ENCODE results near the gene CWF19L2. TPM values are rescaled to one million over a fixed set of nuclear protein-coding genes. Genes with fewer than 3 reads are reported as not detected.
A peak's percentile ranks its signal among the peaks of the same experiment; 100 is the strongest.

The CWF19L2 gene
- total RNA-seq, 2 donors from 2014 or later: 21.1 to 27.4 TPM

- no peak overlapping the region for H3K27ac Mint-ChIP-seq
- H3K9me3 Mint-ChIP-seq: peaks cover 25% of the 10 kb centered on the region
- no peaks in the 10 kb centered on the region for H3K27me3 ChIP-seq (ENCODE audit: control insufficient read depth, insufficient read depth, low read length, poor library complexity, severe bottlenecking)
- peaks cover 22% of the 10 kb centered on the region for H3K9me3 ChIP-seq (ENCODE audit: control insufficient read depth, low read length)
- peaks cover 21% of the 10 kb centered on the region for H3K36me3 Mint-ChIP-seq (ENCODE audit: low read depth)
- H3K9ac ChIP-seq (ENCODE audit: extremely low read depth, low read length, poor library complexity, severe bottlenecking): no peak overlapping the region
- no peaks in the 10 kb centered on the region for H3K27me3 Mint-ChIP-seq (ENCODE audit: insufficient read depth)
- H3K36me3 ChIP-seq (ENCODE audit: control insufficient read depth, insufficient read depth, low read length): peaks cover 16% of the 10 kb centered on the region
- 90% methylated on average over 1 of the region's 1 CpG; no CpG with 5 or more reads in 1 of the 2 experiments for WGBS, 2 experiments (ENCODE audit: insufficient coverage in 1 of 2, insufficient read length in 1 of 2)
- no peak for DNase-seq
- TF ChIP-seq CTCF (conservative IDR thresholded peaks at IDR 0.05): no peak
- no peaks in the 10 kb centered on the region for H3K4me1 Mint-ChIP-seq
- H3K27ac ChIP-seq (ENCODE audit: low read depth, low read length): no peak overlapping the region
- H3K4me3 Mint-ChIP-seq: no peak overlapping the region
- H3K4me1 ChIP-seq (ENCODE audit: control insufficient read depth, insufficient read depth, low read length): no peaks in the 10 kb centered on the region
- no peak overlapping the region for H3K4me3 ChIP-seq (ENCODE audit: low read length)
Observed at GRCh38 chr11:107316426-107316825, 141.2 kb downstream of the CWF19L2 start.

GRCh38 chr11:107307991-107308390, 149.6 kb downstream of the CWF19L2 start:
- H3K9ac ChIP-seq (ENCODE audit: extremely low read depth, low read length, poor library complexity, severe bottlenecking): no peak overlapping the region
- no peak for TF ChIP-seq CTCF (conservative IDR thresholded peaks at IDR 0.05)
- no peaks in the 10 kb centered on the region for H3K9me3 ChIP-seq (ENCODE audit: control insufficient read depth, low read length)
- H3K27ac ChIP-seq (ENCODE audit: low read depth, low read length): no peak overlapping the region
- Mint-ChIP-seq H3K4me3 (no peak overlapping the region), H3K27me3 (ENCODE audit: insufficient read depth) (no peaks in the 10 kb centered on the region), H3K9me3 (no peaks in the 10 kb centered on the region), H3K27ac (no peak overlapping the region), H3K4me1 (no peaks in the 10 kb centered on the region), H3K36me3 (ENCODE audit: low read depth) (peaks cover 27% of the 10 kb centered on the region)
- no peaks in the 10 kb centered on the region for H3K27me3 ChIP-seq (ENCODE audit: control insufficient read depth, insufficient read depth, low read length, poor library complexity, severe bottlenecking)
- H3K36me3 ChIP-seq (ENCODE audit: control insufficient read depth, insufficient read depth, low read length): peaks cover 28% of the 10 kb centered on the region
- no peaks in the 10 kb centered on the region for H3K4me1 ChIP-seq (ENCODE audit: control insufficient read depth, insufficient read depth, low read length)
- WGBS, 2 experiments (ENCODE audit: insufficient coverage in 1 of 2, insufficient read length in 1 of 2): 80 to 100% methylated on average over 2 of the region's 2 CpGs
- no peak overlapping the region for H3K4me3 ChIP-seq (ENCODE audit: low read length)
- DNase-seq: no peak

GRCh38 chr11:107301878-107302277, 155.7 kb downstream of the CWF19L2 start:
- no peak overlapping the region for H3K4me3 Mint-ChIP-seq
- peak overlapping the region; percentile 55 for H3K27ac Mint-ChIP-seq
- Histone ChIP-seq H3K4me1 (ENCODE audit: control insufficient read depth, insufficient read depth, low read length) (no peaks in the 10 kb centered on the region), H3K9me3 (ENCODE audit: control insufficient read depth, low read length) (no peaks in the 10 kb centered on the region), H3K27ac (ENCODE audit: low read depth, low read length) (no peak overlapping the region), H3K9ac (ENCODE audit: extremely low read depth, low read length, poor library complexity, severe bottlenecking) (no peak overlapping the region), H3K36me3 (ENCODE audit: control insufficient read depth, insufficient read depth, low read length) (no peaks in the 10 kb centered on the region), H3K27me3 (ENCODE audit: control insufficient read depth, insufficient read depth, low read length, poor library complexity, severe bottlenecking) (no peaks in the 10 kb centered on the region), H3K4me3 (ENCODE audit: low read length) (no peak overlapping the region)
- H3K4me1 Mint-ChIP-seq: peaks cover 3% of the 10 kb centered on the region
- peaks cover 20% of the 10 kb centered on the region for H3K9me3 Mint-ChIP-seq
- TF ChIP-seq CTCF (conservative IDR thresholded peaks at IDR 0.05): no peak
- H3K27me3 Mint-ChIP-seq (ENCODE audit: insufficient read depth): no peaks in the 10 kb centered on the region
- DNase-seq: no peak
- H3K36me3 Mint-ChIP-seq (ENCODE audit: low read depth): peaks cover 41% of the 10 kb centered on the region
- WGBS, 2 experiments (ENCODE audit: insufficient coverage in 1 of 2, insufficient read length in 1 of 2): 88% methylated on average over 1 of the region's 1 CpG; no CpG with 5 or more reads in 1 of the 2 experiments
